MM.1S (cell line): ENCODE data around the gene MYCT1.

Experiments used
- EZH2 ChIP-seq: fragments of 300-600 bp; sonication (generic); optimal IDR thresholded peaks from 2 replicates; pipeline ENCODE3; 2017; ENCODE audit warnings: low read depth, mild to moderate bottlenecking, antibody characterized with exemption, low read length, mixed read lengths
- EZH2phosphoT487 ChIP-seq: fragments of 300-600 bp; sonication (generic); IDR thresholded peaks from 2 replicates; pipeline ENCODE4 v1.6.1; 2018; ENCODE audit warnings: antibody characterized with exemption, low read length
- TF ChIP-seq, protein P1 (sequence below): fragments of 300-600 bp; sonication (generic); IDR thresholded peaks from 2 replicates; pipeline ENCODE4 v1.5.1; 2016; ENCODE audit warnings: antibody characterized with exemption, low read length, mixed read lengths

DNA sequence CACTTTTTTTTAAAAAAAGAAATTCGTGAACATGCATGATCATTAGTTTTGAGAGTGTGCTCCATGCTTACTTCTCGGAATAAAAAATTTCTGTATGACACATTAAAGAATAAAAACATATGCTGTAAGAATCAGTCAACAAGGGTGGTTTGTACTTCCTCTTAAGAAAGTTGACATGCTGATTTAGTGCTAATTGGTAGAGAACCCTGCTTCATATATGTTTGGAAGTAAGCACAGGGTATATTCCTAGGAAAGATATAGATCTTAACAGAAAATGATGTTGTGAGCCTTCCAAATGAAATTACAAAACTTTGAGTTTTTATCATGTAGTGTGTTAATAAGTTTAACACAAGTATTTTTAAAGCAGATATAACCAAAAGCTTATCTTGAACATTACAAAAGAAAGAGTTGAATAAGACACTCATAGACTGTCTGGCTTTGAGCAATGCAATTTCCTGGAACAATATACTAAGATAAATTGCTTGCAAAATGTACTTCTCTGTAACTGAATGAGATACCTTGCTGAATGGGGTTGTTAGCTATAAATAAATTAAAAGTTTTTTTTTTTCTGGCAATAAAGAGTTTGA lies 39.1 kb downstream of the MYCT1 start:
- TF ChIP-seq EZH2 (no peak), EZH2phosphoT487 (no peak)
- TF ChIP-seq, protein P1, sequence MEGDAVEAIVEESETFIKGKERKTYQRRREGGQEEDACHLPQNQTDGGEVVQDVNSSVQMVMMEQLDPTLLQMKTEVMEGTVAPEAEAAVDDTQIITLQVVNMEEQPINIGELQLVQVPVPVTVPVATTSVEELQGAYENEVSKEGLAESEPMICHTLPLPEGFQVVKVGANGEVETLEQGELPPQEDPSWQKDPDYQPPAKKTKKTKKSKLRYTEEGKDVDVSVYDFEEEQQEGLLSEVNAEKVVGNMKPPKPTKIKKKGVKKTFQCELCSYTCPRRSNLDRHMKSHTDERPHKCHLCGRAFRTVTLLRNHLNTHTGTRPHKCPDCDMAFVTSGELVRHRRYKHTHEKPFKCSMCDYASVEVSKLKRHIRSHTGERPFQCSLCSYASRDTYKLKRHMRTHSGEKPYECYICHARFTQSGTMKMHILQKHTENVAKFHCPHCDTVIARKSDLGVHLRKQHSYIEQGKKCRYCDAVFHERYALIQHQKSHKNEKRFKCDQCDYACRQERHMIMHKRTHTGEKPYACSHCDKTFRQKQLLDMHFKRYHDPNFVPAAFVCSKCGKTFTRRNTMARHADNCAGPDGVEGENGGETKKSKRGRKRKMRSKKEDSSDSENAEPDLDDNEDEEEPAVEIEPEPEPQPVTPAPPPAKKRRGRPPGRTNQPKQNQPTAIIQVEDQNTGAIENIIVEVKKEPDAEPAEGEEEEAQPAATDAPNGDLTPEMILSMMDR = no peak
